RKO (cell line): ENCODE measurements around the gene DNAJB9.

Experiments used
- DNase-seq: peaks from one replicate; pipeline ENCODE4 v3.0.0-alpha.2; 2016; ENCODE audit warnings: low spot score

The DNAJB9 gene

DNA sequence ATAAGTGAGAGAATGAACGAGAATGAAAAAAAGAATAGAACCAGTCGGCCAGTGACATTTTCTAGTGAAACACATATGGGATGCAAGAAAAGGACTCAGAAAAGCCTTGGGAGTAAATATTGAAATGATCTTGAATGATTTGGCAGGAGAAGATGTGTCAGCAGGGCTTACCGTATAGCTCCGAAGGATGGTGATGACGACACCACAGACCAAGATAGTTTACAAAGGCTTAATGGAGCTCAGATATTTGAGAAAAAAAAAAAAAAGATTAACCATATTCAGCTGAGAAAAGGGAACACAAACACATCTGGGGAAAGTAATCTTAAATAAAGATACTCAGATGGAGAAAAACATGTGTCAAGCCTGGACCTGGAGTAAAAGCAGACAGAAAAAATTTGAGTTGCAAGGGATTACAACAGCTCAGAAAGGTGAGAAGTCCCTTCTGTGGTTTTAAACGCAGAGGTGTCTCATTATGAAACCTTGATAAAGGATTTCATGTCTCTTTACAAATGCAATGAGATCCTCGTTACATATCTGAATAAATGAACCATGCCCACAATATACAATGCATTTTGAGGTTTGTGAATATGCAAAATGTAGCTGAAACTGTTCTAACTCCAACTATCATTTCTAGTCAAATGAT lies 36.0 kb downstream of the DNAJB9 start:
- DNase-seq = no peak

DNA sequence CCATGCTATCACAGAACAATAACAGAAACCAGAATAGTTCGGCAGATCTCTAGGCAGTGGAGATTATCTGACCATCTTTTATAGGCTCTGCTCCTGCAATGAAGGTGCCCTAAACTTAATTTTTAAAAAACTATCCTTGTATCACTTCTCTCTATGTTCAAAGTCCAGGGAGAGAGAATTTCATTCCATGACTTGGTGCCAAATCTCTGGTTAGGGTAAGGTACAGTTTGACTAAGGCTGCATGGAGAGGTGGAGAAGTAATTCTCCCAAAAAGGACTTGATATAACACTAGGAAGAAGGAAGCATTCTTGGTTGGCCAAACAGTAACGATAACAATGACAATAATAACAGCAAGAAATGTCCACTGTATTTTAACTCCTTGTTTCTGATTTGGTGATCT lies 40.0 kb downstream of the DNAJB9 start:
- no peak for DNase-seq

DNA sequence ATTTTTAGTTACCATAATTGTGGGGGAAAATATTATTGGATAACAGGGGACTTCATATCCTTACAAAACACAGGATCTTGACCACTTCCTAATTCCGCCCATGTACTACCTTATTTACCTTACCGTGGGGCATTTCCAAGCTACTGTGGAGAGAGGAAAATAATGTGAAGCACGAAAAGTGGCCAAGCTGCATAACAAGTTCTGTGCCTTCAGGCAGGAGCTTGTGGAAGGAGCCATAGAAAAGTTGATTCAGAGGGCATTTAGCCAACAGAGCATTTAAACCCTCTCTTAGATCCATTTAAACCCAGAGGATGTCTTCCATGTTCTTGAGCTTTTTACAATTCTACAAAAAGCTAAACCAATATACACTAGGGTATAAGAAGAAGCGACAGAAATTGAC lies 41.6 kb downstream of the DNAJB9 start:
- DNase-seq = no peak

DNA sequence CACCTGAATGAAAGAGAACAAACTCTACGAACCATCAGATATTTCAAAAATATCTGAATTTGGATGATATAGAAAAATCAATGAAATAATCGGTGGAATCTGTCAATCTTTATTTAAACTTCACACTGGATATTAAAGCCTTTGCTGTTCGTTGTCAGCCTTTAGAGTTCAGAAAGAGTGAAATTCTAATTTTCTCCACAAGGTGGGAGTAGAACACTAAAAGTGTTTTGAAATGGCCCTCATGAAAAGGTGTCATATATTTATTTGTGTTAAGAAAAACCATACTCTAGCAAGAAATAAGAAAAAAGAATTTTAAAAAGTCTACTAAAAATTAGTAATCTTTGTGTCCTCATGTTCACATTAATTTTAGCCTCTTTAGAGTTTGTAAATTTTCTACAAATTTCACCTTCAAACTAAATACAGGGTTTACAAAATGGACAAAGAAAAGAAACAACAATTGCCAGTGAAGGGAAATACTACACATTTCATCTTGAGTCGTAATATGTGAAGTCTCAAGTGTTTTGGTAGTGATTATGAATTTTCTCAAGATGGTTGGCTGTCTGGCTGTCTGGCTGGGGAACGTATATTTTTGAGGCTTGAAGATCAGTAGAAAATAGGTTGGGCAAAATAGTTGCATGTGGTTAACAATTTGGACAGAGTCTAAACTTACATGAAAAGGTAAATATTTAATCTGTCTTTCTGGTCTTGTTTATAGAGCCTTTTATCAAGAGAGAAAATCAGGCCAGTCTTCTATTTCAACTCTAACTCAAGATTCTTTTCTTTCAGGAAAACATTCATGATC lies 43.7 kb downstream of the DNAJB9 start:
- DNase-seq = peak; percentile 68

DNA sequence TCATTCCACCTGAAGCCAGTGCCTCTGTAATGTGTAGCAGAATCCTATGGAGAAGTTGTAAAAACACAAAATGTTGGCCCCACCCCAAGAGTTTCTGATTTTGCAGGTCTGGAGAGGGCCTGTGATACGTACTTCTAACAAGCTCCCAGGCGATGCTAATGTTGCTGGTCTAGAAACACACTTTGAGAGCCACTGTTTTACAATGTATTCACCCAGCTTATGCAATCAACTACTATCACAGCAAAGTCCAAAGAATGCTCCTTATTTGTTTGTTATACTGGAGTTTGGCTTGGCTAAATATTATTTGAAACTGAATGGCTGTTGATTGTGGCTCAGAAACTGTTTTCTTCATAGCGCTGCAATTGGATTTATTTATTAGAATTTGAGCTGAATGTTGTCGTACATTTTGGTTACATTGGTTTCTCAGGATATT lies 44.3 kb downstream of the DNAJB9 start:
- DNase-seq = no peak

DNA sequence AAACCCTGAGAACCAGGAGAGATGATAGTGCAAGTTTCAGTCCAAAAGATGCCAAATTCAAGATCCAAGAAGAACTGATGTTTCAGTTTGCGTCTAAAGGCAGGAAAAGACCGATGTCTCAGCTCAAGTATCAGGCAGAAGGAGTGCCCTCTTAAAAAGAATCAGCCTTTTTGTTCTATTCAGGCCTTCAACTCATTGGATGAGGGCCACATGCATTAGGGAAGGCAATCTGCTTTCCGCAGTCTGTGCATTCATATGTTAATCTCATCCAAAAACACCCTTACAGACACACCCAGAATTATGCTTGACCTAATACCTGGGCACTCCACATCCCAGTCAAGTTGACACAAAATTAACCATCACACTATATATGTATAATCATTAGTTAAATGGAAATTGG lies 45.2 kb downstream of the DNAJB9 start:
- DNase-seq = no peak

DNA sequence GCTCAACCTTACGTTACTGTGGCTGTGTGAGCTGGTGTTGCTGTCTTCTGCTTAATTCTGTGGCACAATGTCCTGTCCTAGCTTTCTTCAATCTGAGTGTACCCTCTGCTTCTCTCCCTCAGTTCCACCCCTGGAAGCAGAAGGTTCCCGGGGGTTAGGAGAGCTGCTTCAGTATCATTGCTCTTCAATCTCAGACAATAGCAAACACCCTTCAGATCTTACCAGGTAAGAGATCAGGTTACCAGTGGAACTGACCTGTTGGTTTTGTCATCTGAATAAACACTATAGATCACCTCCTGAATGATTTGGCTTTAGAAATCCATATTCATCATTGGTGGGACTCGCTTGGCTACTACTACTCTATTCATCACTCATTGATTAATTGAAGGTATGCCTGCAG lies 48.4 kb downstream of the DNAJB9 start:
- no peak for DNase-seq

DNA sequence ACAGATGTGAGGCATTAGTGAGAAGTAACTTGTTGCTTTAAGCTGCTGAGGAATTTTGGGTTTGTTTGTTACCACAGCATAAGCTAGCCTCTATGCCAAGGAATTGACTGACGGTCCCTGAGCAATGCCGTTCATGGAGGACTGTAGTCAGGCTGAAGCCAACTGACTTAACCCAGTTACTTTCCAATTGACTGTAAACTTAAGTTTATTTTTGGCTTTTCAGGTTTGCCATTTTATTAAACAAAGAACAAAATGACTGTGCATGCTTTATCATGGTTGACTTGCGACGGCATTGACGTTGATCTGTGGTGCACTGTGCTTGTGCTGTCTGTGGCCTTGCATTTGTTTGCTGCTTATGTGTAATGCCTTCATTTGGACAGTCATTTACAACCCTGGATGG lies 53.5 kb downstream of the DNAJB9 start:
- no peak for DNase-seq
